ENCODE measurements around the gene TP53I13. TPM values are rescaled to one million over a fixed set of nuclear protein-coding genes. Genes with fewer than 3 reads are reported as not detected.

The TP53I13 gene
- total RNA-seq, 1 donor from 2014 or later, result 49.8 TPM

DNA sequence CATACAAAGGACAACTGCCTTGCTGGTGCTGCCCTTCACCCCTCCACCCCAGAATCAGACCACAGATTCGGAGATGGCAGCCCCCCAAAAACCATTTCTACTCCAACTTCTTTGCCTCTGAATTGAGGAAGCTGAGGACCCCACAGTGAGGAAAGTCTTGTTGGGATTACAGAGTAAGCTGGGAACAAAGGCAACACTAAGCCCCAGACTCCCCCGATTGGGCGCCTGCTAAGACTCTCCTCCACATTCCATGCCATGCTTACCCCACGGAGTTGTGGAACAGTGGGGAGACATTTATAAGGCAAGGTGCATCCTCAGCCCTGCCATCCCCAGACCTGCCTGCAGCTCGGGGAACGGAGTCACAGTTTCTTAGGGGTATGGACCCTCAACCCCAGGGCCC, 19.1 kb downstream of the TP53I13 start:
- TF ChIP-seq, protein P1, sequence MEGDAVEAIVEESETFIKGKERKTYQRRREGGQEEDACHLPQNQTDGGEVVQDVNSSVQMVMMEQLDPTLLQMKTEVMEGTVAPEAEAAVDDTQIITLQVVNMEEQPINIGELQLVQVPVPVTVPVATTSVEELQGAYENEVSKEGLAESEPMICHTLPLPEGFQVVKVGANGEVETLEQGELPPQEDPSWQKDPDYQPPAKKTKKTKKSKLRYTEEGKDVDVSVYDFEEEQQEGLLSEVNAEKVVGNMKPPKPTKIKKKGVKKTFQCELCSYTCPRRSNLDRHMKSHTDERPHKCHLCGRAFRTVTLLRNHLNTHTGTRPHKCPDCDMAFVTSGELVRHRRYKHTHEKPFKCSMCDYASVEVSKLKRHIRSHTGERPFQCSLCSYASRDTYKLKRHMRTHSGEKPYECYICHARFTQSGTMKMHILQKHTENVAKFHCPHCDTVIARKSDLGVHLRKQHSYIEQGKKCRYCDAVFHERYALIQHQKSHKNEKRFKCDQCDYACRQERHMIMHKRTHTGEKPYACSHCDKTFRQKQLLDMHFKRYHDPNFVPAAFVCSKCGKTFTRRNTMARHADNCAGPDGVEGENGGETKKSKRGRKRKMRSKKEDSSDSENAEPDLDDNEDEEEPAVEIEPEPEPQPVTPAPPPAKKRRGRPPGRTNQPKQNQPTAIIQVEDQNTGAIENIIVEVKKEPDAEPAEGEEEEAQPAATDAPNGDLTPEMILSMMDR (IDR thresholded peaks at IDR 0.05), result no peak
- DNase-seq (ENCODE audit: low spot score), result no peak
- Mint-ChIP-seq H3K27me3 (ENCODE audit: low read depth) (no peaks in the 10 kb centered on the region), H3K4me1 (ENCODE audit: low read depth) (peaks cover 69% of the 10 kb centered on the region), H3K4me3 (ENCODE audit: unreplicated experiment) (peak overlapping the region; percentile 88), H3K27ac (ENCODE audit: unreplicated experiment) (no peak overlapping the region), H3K9me3 (ENCODE audit: low read depth) (no peaks in the 10 kb centered on the region), H3K36me3 (ENCODE audit: low read depth) (no peaks in the 10 kb centered on the region)

DNA sequence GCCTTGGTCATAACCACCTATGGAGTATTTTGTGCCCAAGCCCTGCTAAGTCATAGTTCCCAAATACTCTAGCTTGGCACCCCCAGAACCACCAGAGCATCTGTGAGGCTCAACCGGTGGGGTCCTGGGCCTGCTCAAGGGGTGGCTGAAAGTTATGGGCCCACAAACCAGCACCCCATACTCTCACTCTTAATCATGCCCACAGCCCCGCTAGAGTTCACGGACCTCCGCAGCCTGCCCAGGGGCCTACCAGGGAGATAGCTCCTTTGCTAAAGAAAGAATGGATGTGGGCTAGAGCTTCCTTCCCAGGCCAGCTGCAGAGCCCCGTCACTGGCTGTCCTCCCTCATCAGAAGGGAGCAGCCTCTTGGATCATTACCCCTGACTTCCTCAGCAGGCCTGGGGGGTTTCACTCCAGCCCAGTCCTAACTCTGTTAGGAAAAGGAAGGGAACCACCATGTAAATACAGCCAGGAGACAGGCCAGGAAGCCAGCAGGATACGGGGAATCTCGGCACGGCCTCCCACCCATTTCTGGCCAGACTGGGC, 19.6 kb downstream of the TP53I13 start:
- TF ChIP-seq, protein P1 (IDR thresholded peaks at IDR 0.05), result no peak
- peak overlapping the region; percentile 88 for H3K4me3 Mint-ChIP-seq (ENCODE audit: unreplicated experiment)
- H3K27me3 Mint-ChIP-seq (ENCODE audit: low read depth), result no peaks in the 10 kb centered on the region
- no peaks in the 10 kb centered on the region for H3K9me3 Mint-ChIP-seq (ENCODE audit: low read depth)
- H3K36me3 Mint-ChIP-seq (ENCODE audit: low read depth), result no peaks in the 10 kb centered on the region
- H3K4me1 Mint-ChIP-seq (ENCODE audit: low read depth), result peaks cover 72% of the 10 kb centered on the region
- peak; percentile 61 for DNase-seq (ENCODE audit: low spot score)
- peak overlapping the region; percentile 92 for H3K27ac Mint-ChIP-seq (ENCODE audit: unreplicated experiment)

DNA sequence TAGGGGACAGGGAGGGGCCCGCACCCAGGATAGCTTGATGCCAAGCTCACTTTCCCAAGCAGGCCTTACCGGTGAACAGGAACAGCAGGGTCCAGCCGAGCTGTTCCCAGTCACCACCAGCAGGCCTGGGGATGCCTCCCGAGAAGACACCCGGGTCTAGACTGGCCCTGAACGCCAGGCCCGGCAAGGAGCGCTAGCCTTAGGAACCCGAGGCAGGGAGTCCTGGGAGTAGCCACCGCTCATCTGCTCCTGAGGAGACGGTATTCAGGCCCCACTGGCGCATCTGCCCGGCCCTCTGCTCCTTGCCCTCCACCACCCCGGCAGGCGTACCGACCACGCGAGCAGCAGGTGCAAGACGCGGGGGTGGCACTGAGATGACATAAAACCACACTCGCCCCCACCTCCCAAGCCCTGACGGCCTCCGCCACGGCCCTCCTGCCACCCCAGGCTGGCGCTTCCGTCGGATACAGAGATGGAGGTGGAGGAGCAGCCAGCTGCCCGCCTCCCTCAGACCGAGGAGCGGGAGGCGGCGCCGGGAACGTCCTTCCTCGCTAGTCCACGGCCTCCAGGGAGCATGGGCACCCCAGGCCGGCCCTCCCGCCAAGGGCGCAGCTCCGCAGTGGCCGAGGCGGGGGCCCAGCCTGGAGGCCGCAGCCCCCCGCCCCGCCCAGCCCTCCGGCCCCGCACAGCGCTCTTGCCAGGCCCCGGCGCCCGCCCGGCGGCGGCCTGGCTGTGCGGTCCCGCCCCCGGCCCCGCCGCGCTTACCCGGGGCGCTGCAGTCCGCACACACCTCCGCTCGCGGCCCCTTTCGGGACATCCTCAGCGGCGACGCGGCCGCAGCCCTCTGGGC, 20.3 kb downstream of the TP53I13 start:
- H3K4me3 Mint-ChIP-seq (ENCODE audit: unreplicated experiment), result peak overlapping the region; percentile 88
- DNase-seq (ENCODE audit: low spot score), result peak; percentile 93
- peaks cover 71% of the 10 kb centered on the region for H3K4me1 Mint-ChIP-seq (ENCODE audit: low read depth)
- H3K36me3 Mint-ChIP-seq (ENCODE audit: low read depth), result no peaks in the 10 kb centered on the region
- TF ChIP-seq, protein P1 (IDR thresholded peaks at IDR 0.05), result peak; percentile 25
- peak overlapping the region; percentile 92 for H3K27ac Mint-ChIP-seq (ENCODE audit: unreplicated experiment)
- H3K9me3 Mint-ChIP-seq (ENCODE audit: low read depth), result no peaks in the 10 kb centered on the region
- no peaks in the 10 kb centered on the region for H3K27me3 Mint-ChIP-seq (ENCODE audit: low read depth)

DNA sequence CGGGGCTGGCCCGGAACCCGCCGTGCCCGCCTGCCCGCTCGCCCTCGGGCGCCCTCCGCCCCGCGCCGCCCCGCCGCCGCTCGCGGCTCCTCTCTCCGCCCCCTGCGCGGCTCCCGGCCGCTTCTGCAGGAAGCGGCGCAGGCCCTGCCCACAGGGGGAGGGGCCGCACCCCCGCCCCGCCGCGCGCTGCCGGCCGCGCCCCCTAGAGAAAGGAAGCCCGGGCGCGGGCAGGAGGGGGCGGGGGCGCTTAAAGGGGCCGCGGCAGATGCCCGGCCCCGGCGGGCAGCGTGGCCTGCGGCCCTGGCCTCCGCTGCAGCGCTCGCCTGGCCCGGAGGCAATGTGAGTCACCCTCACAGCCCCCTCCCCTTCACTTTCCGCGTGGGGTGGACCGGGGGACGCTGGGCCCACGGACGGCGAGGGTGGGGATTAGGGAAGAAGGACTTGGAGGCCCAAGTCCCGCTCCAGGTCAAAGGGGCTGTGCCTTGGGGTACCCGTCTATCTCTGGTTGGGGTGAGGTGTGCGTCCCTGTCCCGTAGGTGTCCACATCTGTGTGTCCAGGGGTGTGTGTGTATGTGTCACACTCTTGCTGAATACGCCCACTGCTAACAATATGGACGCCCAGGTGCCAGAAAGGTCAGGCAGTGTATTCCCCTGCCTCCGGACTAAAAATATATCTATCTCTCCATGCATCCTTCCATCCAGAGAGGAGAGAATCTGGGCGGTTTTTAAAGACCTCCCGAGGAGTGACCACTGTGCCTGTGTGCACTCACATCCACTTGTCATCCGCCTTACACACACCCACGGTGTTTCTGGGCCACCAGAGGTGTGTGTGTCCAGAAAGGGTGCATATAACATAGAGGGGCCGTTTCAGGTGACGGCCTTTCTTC, 21.3 kb downstream of the TP53I13 start, which contains the start of gene GIT1:
Gene GIT1 (minus strand): TSS at position 125 of the 887 bp plus-strand sequence. CDS start 270 bp downstream, outside the sequence.
- Mint-ChIP-seq H3K27ac (ENCODE audit: unreplicated experiment) (peak within 1 kb of the TSS; percentile 92), H3K4me1 (ENCODE audit: low read depth) (peaks cover 71% of the 10 kb centered on the region), H3K9me3 (ENCODE audit: low read depth) (no peaks in the 10 kb centered on the region), H3K4me3 (ENCODE audit: unreplicated experiment) (peak within 1 kb of the TSS; percentile 88), H3K36me3 (ENCODE audit: low read depth) (no peaks in the 10 kb centered on the region), H3K27me3 (ENCODE audit: low read depth) (no peaks in the 10 kb centered on the region)
- TF ChIP-seq, protein P1 (IDR thresholded peaks at IDR 0.05), result peak; percentile 23
- DNase-seq (ENCODE audit: low spot score), result peak; percentile 82

All from chondrocyte (in vitro differentiated cells).